ENCODE data around the gene ABCA4.

DNA sequence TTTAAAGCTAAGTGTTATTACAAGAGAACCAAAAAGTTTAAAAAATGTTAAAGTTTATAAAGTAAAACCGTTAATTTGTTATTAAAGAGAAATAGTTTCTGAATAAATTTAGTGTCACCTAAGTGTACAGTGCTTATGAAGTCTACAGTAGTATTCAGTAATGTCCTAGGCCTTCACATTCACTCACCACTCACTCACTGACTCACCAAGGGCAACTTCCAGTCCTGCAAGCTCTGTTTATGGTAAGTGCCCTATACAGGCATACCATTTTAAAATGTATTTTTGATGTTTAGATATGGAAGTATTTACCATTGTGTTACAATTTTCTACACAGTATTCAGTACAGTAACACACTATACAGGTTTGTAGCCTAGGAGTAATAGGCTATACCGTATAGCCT is 151.6 kb downstream of the ABCA4 start:
- TF ChIP-seq EZH2 (IDR thresholded peaks at IDR 0.05) (no peak), CTCF (IDR thresholded peaks at IDR 0.05) (no peak)

Measured in neural progenitor cell (in vitro differentiated cells).